Parathyroid adenoma (tissue), 2 donors: Measurements from ENCODE around the gene TEX29.

Experiments used
- H2AFZ ChIP-seq: fragments of 300-600 bp; sonication (generic); one replicate; pipeline ENCODE4 v1.7.0; 2017; ENCODE audit warnings: antibody characterized with exemption, mild to moderate bottlenecking
- H3K27ac ChIP-seq: fragments of 300-600 bp; sonication (generic); one replicate; pipeline ENCODE4 v1.7.0; 2017
- H3K27me3 ChIP-seq: fragments of 300-600 bp; sonication (generic); one replicate; pipeline ENCODE4 v1.7.0; 2017; ENCODE audit warnings: low read length; ENCODE audit not compliant: control insufficient read depth, insufficient read depth
- H3K36me3 ChIP-seq: fragments of 300-600 bp; sonication (generic); one replicate; pipeline ENCODE4 v1.7.0; 2017; ENCODE audit warnings: low read length; ENCODE audit not compliant: control insufficient read depth, insufficient read depth
- H3K4me1 ChIP-seq: fragments of 300-600 bp; sonication (generic); one replicate; pipeline ENCODE4 v1.7.0; 2017; ENCODE audit warnings: control low read depth
- H3K4me2 ChIP-seq: fragments of 300-600 bp; sonication (generic); one replicate; pipeline ENCODE4 v1.7.0; 2017; ENCODE audit warnings: low read length
- H3K4me3 ChIP-seq: fragments of 300-600 bp; sonication (generic); one replicate; pipeline ENCODE4 v1.7.0; 2017; ENCODE audit warnings: low read depth, low read length
- H3K79me2 ChIP-seq: fragments of 300-600 bp; sonication (generic); one replicate; pipeline ENCODE4 v1.7.0; 2017; ENCODE audit warnings: control low read depth
- H3K9ac ChIP-seq: fragments of 300-600 bp; sonication (generic); one replicate; pipeline ENCODE4 v1.7.0; 2017; ENCODE audit warnings: mild to moderate bottlenecking
- H3K9me3 ChIP-seq: fragments of 300-600 bp; sonication (generic); one replicate; pipeline ENCODE4 v1.7.0; 2017; ENCODE audit warnings: low read length; ENCODE audit not compliant: control insufficient read depth
- CTCF ChIP-seq: fragments of 300-600 bp; sonication (generic); IDR thresholded peaks from one replicate; pipeline ENCODE4 v1.7.0; 2017; ENCODE audit warnings: antibody characterized with exemption, mild to moderate bottlenecking
- donor health status: primary hyperparathyroidism.

The TEX29 gene

GRCh38 chr13:111275995-111276618 is 44.3 kb upstream of the TEX29 start:
- Histone ChIP-seq H3K27me3 (no peaks in the 10 kb centered on the region), H3K4me3 (no peak overlapping the region), H3K79me2 (no peaks in the 10 kb centered on the region), H3K27ac (no peak overlapping the region), H3K4me1 (no peaks in the 10 kb centered on the region), H3K36me3 (no peaks in the 10 kb centered on the region), H3K9ac (no peak overlapping the region), H3K4me2 (no peak overlapping the region), H3K9me3 (no peaks in the 10 kb centered on the region), H2AFZ (no peak overlapping the region)
- no peak for TF ChIP-seq CTCF

GRCh38 chr13:111278258-111278657 is 42.2 kb upstream of the TEX29 start:
- Histone ChIP-seq H3K9ac (no peak overlapping the region), H2AFZ (no peak overlapping the region), H3K27me3 (no peaks in the 10 kb centered on the region), H3K4me1 (no peaks in the 10 kb centered on the region), H3K36me3 (no peaks in the 10 kb centered on the region), H3K4me3 (no peak overlapping the region), H3K9me3 (no peaks in the 10 kb centered on the region), H3K27ac (no peak overlapping the region), H3K4me2 (no peak overlapping the region), H3K79me2 (no peaks in the 10 kb centered on the region)
- no peak for TF ChIP-seq CTCF

GRCh38 chr13:111278743-111279652 is 41.4 kb upstream of the TEX29 start:
- H3K4me3 ChIP-seq, result no peak overlapping the region
- H3K79me2 ChIP-seq, result no peaks in the 10 kb centered on the region
- H3K27ac ChIP-seq, result no peak overlapping the region
- no peaks in the 10 kb centered on the region for H3K27me3 ChIP-seq
- H3K4me2 ChIP-seq, result no peak overlapping the region
- no peak overlapping the region for H2AFZ ChIP-seq
- H3K4me1 ChIP-seq, result no peaks in the 10 kb centered on the region
- no peak overlapping the region for H3K9ac ChIP-seq
- no peaks in the 10 kb centered on the region for H3K9me3 ChIP-seq
- TF ChIP-seq CTCF, result no peak
- H3K36me3 ChIP-seq, result no peaks in the 10 kb centered on the region

- Histone ChIP-seq H2AFZ (no peak overlapping the region), H3K27ac (no peak overlapping the region), H3K9me3 (no peaks in the 10 kb centered on the region), H3K4me3 (no peak overlapping the region), H3K4me1 (no peaks in the 10 kb centered on the region), H3K4me2 (no peak overlapping the region), H3K27me3 (no peaks in the 10 kb centered on the region), H3K79me2 (no peaks in the 10 kb centered on the region), H3K36me3 (no peaks in the 10 kb centered on the region), H3K9ac (no peak overlapping the region)
- no peak for TF ChIP-seq CTCF
Measured at GRCh38 chr13:111280226-111280625, 40.2 kb upstream of the TEX29 start.
